Measurements from ENCODE around the gene BTG3.

GRCh38 chr21:17609681-17610080, 3.0 kb downstream of the BTG3 start:
- no peak for TF ChIP-seq SP1 (IDR thresholded peaks at IDR 0.05)
- TF ChIP-seq SUZ12 (IDR thresholded peaks at IDR 0.05) = no peak
- no peak for TF ChIP-seq CTBP1 (IDR thresholded peaks at IDR 0.05; ENCODE audit: borderline replicate concordance)
- no peak for TF ChIP-seq TARDBP (IDR thresholded peaks at IDR 0.05)
- no peak for TF ChIP-seq FOXK2 (IDR thresholded peaks at IDR 0.05)
- no peak for TF ChIP-seq FOXM1 (IDR thresholded peaks at IDR 0.05; ENCODE audit: borderline replicate concordance)
- no peak for TF ChIP-seq FOXA1 (IDR thresholded peaks at IDR 0.05)
- TF ChIP-seq BHLHE40 (IDR thresholded peaks at IDR 0.05; ENCODE audit: borderline replicate concordance) = no peak
- no peak for TF ChIP-seq ELF4 (IDR thresholded peaks at IDR 0.05)
- no peak for TF ChIP-seq ARNT (IDR thresholded peaks at IDR 0.05)
- no peak for TF ChIP-seq PKNOX1 (IDR thresholded peaks at IDR 0.05)
- TF ChIP-seq HDGF (IDR thresholded peaks at IDR 0.05; ENCODE audit: borderline replicate concordance) = no peak
- TF ChIP-seq NFRKB (IDR thresholded peaks at IDR 0.05) = no peak
